Measurements from ENCODE around the gene PHETA2. TPM values are rescaled to one million over a fixed set of nuclear protein-coding genes. Genes with fewer than 3 reads are reported as not detected.

The PHETA2 gene
- total and polyA plus RNA-seq, 2 experiments from 2014 or later = 5.4 to 8.3 TPM

DNA sequence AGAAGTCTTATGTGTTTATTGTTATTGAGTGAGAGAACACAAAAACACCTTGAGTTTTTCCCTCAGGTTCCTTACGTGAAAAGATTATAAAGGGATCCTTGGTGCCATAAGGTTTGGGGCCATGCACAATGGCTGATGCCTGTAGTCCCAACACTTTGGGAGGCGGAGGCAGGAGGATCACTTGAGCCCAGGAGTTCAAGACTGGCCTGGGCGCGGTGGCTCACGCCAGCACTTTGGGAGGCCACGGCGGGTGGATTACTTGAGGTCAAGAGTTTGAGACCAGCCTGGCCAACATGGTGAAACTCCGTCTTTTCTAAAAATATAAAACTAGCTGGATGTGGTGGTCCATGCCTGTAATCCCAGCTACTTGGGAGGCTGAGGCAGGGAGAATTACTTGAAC is 10.8 kb downstream of the PHETA2 start:
- H3K79me2 ChIP-seq = peaks cover 88% of the 10 kb centered on the region
- TF ChIP-seq, protein P1, sequence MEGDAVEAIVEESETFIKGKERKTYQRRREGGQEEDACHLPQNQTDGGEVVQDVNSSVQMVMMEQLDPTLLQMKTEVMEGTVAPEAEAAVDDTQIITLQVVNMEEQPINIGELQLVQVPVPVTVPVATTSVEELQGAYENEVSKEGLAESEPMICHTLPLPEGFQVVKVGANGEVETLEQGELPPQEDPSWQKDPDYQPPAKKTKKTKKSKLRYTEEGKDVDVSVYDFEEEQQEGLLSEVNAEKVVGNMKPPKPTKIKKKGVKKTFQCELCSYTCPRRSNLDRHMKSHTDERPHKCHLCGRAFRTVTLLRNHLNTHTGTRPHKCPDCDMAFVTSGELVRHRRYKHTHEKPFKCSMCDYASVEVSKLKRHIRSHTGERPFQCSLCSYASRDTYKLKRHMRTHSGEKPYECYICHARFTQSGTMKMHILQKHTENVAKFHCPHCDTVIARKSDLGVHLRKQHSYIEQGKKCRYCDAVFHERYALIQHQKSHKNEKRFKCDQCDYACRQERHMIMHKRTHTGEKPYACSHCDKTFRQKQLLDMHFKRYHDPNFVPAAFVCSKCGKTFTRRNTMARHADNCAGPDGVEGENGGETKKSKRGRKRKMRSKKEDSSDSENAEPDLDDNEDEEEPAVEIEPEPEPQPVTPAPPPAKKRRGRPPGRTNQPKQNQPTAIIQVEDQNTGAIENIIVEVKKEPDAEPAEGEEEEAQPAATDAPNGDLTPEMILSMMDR (IDR thresholded peaks at IDR 0.05; ENCODE audit: poor library complexity) = no peak
- no peak for TF ChIP-seq EZH2phosphoT487 (IDR thresholded peaks at IDR 0.05; ENCODE audit: low read depth, severe bottlenecking, unreplicated experiment)
- no peak for TF ChIP-seq EZH2 (IDR thresholded peaks at IDR 0.05; ENCODE audit: borderline replicate concordance)
- H3K4me2 ChIP-seq = no peak overlapping the region
- no peaks in the 10 kb centered on the region for H3K36me3 ChIP-seq (replicated peaks; ENCODE audit: insufficient read depth, low read depth)
- no peaks in the 10 kb centered on the region for H3K9me2 ChIP-seq (replicated peaks; ENCODE audit: insufficient read depth)
- H4K20me1 ChIP-seq (ENCODE audit: insufficient read depth, poor library complexity, severe bottlenecking) = peaks cover 7% of the 10 kb centered on the region
- no peak for DNase-seq (ENCODE audit: low spot score)
- H2AFZ ChIP-seq = no peak overlapping the region
- H3K4me1 ChIP-seq (ENCODE audit: insufficient read depth) = peaks cover 12% of the 10 kb centered on the region
- no peak overlapping the region for H3K27ac ChIP-seq
- 95% methylated on average over 8 of the region's 8 CpGs for WGBS (ENCODE audit: low lambda C conversion rate, missing lambda C conversion rate)
- H3K27me3 ChIP-seq = no peaks in the 10 kb centered on the region
- H3K9me3 ChIP-seq (ENCODE audit: low read depth) = no peaks in the 10 kb centered on the region
- H3K4me3 ChIP-seq = no peak overlapping the region

DNA sequence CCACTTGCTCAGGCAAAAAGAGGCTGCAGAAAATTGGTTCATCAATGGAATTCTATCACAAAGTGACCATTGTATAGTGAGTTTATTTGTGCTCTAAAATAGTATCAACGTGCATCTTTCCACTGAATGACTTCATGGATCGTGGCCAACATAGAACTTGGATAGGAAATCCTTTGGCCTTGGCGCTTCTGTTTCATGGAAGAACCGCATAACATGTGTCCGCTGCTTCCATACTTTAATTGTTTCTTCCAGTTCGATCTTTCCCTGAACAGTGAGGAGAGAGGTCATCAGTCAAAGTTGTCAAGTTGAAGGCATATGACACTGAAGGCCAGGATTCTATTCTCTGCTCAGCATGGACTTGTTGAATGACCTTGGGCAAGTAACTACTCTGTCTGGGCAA is 12.0 kb downstream of the PHETA2 start:
- Histone ChIP-seq H4K20me1 (ENCODE audit: insufficient read depth, poor library complexity, severe bottlenecking) (peaks cover 7% of the 10 kb centered on the region), H3K4me1 (ENCODE audit: insufficient read depth) (peaks cover 6% of the 10 kb centered on the region), H3K4me2 (no peak overlapping the region), H3K27ac (no peak overlapping the region), H3K27me3 (no peaks in the 10 kb centered on the region), H3K79me2 (peaks cover 83% of the 10 kb centered on the region), H3K4me3 (no peak overlapping the region), H3K9me2 (replicated peaks; ENCODE audit: insufficient read depth) (no peaks in the 10 kb centered on the region), H3K36me3 (replicated peaks; ENCODE audit: insufficient read depth, low read depth) (no peaks in the 10 kb centered on the region), H2AFZ (no peak overlapping the region), H3K9me3 (ENCODE audit: low read depth) (no peaks in the 10 kb centered on the region)
- 93% methylated on average over 6 of the region's 6 CpGs for WGBS (ENCODE audit: low lambda C conversion rate, missing lambda C conversion rate)
- no peak for TF ChIP-seq EZH2 (IDR thresholded peaks at IDR 0.05; ENCODE audit: borderline replicate concordance)
- TF ChIP-seq, protein P1 (IDR thresholded peaks at IDR 0.05; ENCODE audit: poor library complexity) = no peak
- TF ChIP-seq EZH2phosphoT487 (IDR thresholded peaks at IDR 0.05; ENCODE audit: low read depth, severe bottlenecking, unreplicated experiment) = no peak
- no peak for DNase-seq (ENCODE audit: low spot score)

DNA sequence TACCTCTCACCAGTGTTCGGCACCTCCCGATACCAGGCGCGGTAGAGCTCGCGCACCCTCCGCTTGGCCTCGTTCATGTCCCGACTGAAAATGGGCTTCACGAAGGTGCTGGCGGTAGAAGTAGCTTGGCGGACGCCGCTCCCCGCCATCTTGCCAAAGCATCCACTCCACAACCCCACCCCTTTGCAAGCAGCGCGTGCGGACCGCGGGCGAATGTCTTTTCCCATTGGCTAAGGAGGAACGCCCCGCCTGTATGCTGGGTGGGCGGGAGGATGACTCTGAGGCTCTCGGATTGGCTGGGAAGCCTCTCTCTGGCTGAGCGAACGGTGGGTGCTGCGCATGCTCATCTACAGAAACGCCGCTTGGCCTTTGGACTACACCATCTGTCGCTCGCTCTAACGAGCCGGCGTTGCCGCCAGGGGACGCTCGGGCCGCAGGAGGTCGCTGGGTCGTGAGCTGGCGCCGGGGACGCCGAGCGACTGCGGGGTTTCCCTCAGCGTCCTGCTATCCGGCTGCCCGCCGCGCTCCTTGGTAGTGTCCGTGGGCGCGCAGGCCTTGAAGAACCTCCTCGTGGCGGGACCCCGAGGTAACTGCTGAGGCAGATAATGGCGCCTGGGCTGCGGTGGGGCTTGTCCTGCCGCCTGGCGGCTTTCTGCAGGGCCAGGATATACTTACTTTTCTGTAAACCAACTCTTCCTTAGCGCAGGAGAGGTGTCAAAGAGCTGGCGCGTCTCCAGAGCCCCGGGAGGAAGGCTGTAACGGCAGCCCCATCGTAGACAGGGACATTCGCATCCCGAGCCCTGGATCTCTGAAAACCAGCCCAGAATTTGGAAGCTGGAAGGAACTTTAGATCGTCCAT is 16.8 kb downstream of the PHETA2 start, which contains the start of gene NDUFA6:
Gene NDUFA6 (minus strand): TSS at position 177 of the 859 bp plus-strand sequence. CDS start 28 bp downstream, at position 149.
- no peaks in the 10 kb centered on the region for H3K9me3 ChIP-seq (ENCODE audit: low read depth)
- no peaks in the 10 kb centered on the region for H3K36me3 ChIP-seq (replicated peaks; ENCODE audit: insufficient read depth, low read depth)
- DNase-seq (ENCODE audit: low spot score) = peak; percentile 100
- H4K20me1 ChIP-seq (ENCODE audit: insufficient read depth, poor library complexity, severe bottlenecking) = peaks cover 7% of the 10 kb centered on the region
- H3K4me2 ChIP-seq = peak within 1 kb of the TSS; percentile 82
- peak within 1 kb of the TSS; percentile 43 for H3K4me3 ChIP-seq
- 1% methylated on average over 71 of the region's 71 CpGs for WGBS (ENCODE audit: low lambda C conversion rate, missing lambda C conversion rate)
- no peaks in the 10 kb centered on the region for H3K27me3 ChIP-seq
- H2AFZ ChIP-seq = peak within 1 kb of the TSS; percentile 72
- peaks cover 37% of the 10 kb centered on the region for H3K79me2 ChIP-seq
- peak within 1 kb of the TSS; percentile 96 for H3K27ac ChIP-seq
- peaks cover 4% of the 10 kb centered on the region for H3K4me1 ChIP-seq (ENCODE audit: insufficient read depth)
- no peak for TF ChIP-seq EZH2 (IDR thresholded peaks at IDR 0.05; ENCODE audit: borderline replicate concordance)
- TF ChIP-seq, protein P1 (IDR thresholded peaks at IDR 0.05; ENCODE audit: poor library complexity) = peak; percentile 95
- no peaks in the 10 kb centered on the region for H3K9me2 ChIP-seq (replicated peaks; ENCODE audit: insufficient read depth)

All from hepatocyte (in vitro differentiated cells).